Measurements from ENCODE around the gene TM7SF2.
A peak's percentile ranks its signal among the peaks of the same experiment; 100 is the strongest.
"Not testable (repeated sequence)": the region's sequence is repeated elsewhere in the genome, so short reads cannot be mapped to it uniquely, and the experiment has no call there.

The TM7SF2 gene

GRCh38 chr11:65130631-65131416 lies 19.2 kb downstream of the TM7SF2 start:
- no peak for DNase-seq

GRCh38 chr11:65131417-65131776 lies 19.7 kb downstream of the TM7SF2 start:
- DNase-seq, result no peak

GRCh38 chr11:65131895-65132237 lies 20.2 kb downstream of the TM7SF2 start:
- no peak for DNase-seq

GRCh38 chr11:65132238-65132987 lies 20.7 kb downstream of the TM7SF2 start:
- no peak for DNase-seq

- peak; percentile 33 for DNase-seq
Observed at GRCh38 chr11:65132988-65133700, 21.5 kb downstream of the TM7SF2 start.

- no peak for DNase-seq
Observed at GRCh38 chr11:65133724-65134123, 22.1 kb downstream of the TM7SF2 start.

GRCh38 chr11:65134240-65134951 lies 22.7 kb downstream of the TM7SF2 start, which contains the start of gene SYVN1:
SYVN1 (minus strand) TSS chr11:65134519; CDS start chr11:65133601, 918 bp downstream.
- peak; percentile 83 for DNase-seq

GRCh38 chr11:65134952-65135632 lies 23.4 kb downstream of the TM7SF2 start:
- DNase-seq, result peak; percentile 75

- no peak for DNase-seq
Observed at GRCh38 chr11:65135633-65136145, 24.0 kb downstream of the TM7SF2 start.

- DNase-seq, result no peak
Observed at GRCh38 chr11:65136515-65137096, 24.9 kb downstream of the TM7SF2 start.

GRCh38 chr11:65141896-65142494 lies 30.3 kb downstream of the TM7SF2 start:
- DNase-seq, result no peak

- DNase-seq, result no peak
Observed at GRCh38 chr11:65147352-65148075, 35.8 kb downstream of the TM7SF2 start.

- DNase-seq, result no peak
Observed at GRCh38 chr11:65148657-65149056, 37.0 kb downstream of the TM7SF2 start.

- DNase-seq, result not testable (repeated sequence)
Observed at GRCh38 chr11:65150131-65150508, 38.4 kb downstream of the TM7SF2 start.

GRCh38 chr11:65150509-65151299 lies 39.0 kb downstream of the TM7SF2 start:
- no peak for DNase-seq

- DNase-seq, result no peak
Observed at GRCh38 chr11:65151331-65151899, 39.7 kb downstream of the TM7SF2 start.

- no peak for DNase-seq
Observed at GRCh38 chr11:65152122-65152521, 40.5 kb downstream of the TM7SF2 start.

- DNase-seq, result no peak
Observed at GRCh38 chr11:65156256-65156655, 44.6 kb downstream of the TM7SF2 start.

GRCh38 chr11:65156926-65157325 lies 45.3 kb downstream of the TM7SF2 start:
- no peak for DNase-seq
